ENCODE measurements around the gene FMN2.
A peak's percentile ranks its signal among the peaks of the same experiment; 100 is the strongest.

The FMN2 gene

DNA sequence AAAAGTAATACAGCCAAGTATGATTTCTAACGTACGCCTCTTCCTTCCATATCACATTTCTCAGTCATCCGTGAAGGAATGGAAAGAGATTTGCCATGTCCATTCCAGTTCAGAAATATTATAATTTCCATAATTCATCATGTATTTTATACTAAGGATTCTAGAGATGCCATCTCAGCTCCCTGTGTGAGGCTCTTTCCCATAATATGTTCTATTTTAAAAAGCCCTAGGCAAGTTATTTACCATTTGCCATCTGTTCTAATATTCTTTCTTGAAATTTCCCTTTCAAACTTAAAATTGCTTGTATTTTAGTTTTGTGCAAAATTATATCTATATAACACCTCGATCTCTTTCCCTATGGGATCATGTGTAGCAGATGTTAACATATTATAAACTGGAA is 106.7 kb downstream of the FMN2 start:
- DNase-seq (ENCODE audit: low spot score), result no peak

DNA sequence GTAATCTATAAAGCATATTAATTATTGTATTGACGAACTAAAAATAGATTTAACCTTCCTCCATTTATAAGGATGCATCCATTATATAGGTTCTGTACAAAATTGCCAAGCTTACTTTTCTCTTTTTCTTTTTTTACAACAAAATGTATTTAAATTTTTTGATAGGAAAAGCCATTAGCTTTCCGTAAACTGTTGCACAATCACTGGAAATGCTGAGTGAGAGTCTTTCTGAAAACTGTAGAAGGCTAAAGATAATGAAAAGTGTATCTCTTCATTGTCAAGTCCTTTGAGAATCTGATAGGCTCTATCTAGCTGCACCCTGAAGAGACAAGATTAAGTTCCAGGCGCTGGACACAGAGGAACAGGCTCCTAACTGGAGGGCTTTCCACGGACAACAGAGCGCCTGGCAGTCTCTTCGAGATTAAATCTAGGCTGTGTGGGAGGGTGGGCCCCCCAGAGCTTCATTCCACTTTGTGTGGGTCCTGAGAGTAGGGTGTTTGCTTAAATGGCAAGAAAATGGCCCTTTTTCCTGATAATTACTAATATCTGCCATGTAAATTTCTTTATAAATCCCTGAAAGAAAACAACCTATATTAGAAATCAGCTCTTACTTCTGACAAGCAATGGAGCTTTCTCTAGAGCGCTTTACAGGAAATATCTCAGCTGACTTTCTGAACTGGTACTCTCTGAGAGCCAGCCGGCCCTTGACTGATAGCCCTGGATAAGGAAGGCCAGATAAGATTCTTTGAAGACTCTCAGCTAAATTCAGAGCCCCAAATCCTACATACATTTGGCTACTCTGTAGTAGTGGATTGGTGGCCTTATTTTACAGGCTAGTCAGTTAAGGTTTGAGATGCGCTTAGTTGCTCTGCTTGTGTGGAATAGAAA is 108.3 kb downstream of the FMN2 start:
- DNase-seq (ENCODE audit: low spot score), result no peak

DNA sequence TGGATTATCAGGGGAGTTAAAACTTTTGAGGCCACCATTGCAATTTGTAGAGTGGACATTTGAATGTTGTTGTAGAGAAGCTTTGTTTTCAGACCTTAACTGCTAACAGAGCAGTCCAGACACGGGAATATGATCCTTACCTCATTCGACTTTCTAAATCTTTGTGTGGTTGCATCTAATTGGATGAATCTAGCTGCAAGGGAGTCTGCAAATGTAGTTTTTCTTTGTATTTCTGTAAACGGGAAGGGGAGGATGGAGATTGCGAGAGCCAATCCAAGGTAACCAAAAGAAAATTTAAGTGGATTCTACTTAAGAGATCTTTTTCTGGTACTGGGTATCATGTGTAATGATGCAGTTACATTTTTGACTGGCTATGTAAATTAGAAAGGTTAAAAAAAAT is 110.2 kb downstream of the FMN2 start:
- no peak for DNase-seq (ENCODE audit: low spot score)

DNA sequence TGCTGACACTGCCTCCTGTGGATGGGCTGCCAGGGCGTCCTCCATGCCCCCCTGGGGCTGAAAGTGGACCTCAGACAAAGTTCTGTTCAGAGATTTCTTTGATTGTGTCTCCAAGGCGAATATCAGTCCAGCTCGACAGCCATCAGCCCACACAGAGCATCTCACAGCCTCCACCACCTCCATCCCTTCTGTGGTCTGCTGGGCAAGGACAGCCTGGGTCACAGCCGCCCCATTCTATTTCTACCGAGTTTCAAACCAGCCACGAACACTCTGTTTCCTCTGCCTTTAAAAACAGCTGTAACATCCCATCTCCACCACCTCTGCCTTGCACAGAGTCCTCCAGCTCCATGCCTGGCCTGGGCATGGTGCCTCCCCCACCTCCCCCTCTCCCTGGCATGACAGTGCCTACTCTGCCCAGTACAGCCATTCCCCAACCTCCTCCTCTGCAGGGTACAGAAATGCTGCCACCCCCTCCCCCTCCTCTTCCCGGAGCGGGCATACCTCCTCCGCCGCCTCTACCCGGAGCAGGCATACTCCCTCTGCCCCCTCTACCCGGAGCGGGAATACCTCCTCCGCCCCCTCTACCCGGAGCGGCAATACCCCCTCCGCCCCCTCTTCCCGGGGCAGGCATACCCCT is 115.5 kb downstream of the FMN2 start:
- no peak for DNase-seq (ENCODE audit: low spot score)

DNA sequence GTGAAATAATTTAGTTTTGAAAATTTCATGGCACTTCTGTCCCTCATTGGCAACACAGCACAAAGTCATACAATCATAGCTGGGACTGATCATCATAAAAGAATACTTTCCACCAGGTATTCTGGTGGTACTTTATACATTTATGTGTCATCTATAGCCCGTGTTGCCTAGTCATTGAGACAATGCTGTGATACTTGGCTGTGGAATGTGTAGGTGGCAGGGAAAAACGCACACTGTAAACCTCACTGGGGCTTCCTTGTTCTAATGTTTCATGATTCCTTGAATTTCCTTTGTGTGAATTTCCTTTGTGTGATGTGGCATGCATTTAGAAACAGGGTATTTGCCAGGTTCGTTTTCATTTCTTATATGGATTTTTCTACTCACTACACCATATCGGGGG is 118.3 kb downstream of the FMN2 start:
- DNase-seq (ENCODE audit: low spot score), result no peak

DNA sequence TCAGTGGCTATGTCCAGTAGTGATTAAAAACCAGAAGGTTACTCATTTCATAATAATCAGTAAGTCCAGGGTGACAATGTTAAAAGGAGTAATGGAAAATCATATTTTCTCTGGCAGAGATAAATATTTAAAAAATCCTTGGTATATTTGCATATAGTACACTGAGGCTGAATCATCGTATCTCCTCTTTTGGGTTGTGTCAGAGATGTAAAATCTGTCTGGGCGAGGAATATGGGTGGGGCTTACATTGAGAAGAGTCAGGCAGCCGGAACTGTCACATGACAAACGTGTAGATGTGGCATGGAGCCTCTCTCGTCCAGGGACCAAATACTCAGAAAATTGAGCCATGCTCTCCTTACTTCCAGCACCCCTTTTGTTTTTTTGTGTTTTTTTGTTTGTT is 120.9 kb downstream of the FMN2 start:
- DNase-seq (ENCODE audit: low spot score), result no peak

DNA sequence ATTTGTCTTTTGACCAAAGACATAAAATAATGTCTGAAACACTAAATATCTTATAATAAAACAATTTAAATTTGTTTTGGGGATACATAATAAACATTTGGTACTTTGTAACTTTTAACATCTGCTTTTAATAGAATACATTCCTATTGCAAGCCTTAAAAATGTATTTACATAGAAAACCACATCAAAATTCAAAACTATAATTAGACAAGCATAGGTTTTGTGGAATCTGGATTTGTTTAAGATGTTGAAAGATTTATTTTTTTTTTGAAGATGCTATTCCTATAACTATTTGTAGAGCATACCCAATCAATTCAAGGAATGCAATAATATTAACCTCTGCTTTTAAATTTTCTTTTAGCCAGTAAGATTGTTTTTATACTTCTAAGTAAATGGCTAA is 125.7 kb downstream of the FMN2 start:
- no peak for DNase-seq (ENCODE audit: low spot score)

DNA sequence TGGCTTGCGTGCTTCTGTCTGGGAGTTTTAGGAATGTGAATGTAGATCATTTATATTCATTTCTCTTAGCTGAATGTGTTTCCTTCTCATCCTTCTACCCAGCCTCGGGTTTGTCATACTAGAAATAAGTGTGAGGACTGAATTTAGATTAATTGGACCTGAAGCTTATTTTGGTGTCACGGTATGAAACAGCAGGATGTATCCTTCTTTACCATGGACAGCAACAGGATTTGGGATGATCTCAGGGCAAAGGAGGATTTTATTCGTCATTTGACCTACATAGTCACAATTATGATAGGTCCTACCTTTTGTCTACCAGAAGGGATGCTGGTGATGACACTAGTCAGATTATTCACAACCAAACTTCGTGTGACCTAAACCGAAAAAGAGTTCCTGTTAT is 127.4 kb downstream of the FMN2 start:
- DNase-seq (ENCODE audit: low spot score), result no peak

DNA sequence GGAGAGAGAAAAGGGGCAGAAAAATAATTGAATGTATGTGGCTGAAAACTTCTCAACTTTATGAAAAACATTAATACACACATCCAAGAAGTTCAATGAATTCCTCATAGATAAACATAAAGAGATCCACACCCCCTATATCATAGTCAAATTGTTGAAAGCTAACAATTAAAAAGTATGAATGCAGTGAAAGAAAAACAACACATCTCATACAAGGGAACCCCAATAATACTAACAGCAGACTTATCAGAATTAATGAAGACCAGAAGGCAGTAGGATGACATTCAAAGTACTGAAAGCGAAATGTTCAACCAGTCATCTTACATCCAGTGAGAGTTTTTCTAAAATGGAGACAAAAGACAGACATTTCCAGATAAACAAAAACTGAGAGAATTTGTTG is 134.4 kb downstream of the FMN2 start:
- DNase-seq (ENCODE audit: low spot score), result no peak

DNA sequence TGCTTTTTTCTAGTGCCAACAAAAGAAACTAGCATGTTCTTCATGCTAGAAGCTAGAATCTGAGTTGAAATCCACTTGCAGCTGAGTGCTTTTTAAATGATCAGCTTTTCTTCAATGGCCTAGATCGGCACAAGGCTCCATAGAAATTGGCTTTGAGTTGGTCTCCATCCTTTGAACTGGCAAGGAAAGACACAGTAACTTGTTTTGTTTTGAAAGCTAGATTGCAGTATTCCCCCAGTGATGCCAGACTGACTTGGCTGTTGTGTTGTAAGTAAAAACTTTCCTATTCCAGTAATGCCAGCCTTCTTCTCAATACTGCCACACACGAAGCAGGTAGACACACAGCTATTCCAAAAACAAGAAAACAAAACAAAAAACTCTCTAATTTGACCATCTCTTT is 139.1 kb downstream of the FMN2 start:
- peak; percentile 50 for DNase-seq (ENCODE audit: low spot score)

DNA sequence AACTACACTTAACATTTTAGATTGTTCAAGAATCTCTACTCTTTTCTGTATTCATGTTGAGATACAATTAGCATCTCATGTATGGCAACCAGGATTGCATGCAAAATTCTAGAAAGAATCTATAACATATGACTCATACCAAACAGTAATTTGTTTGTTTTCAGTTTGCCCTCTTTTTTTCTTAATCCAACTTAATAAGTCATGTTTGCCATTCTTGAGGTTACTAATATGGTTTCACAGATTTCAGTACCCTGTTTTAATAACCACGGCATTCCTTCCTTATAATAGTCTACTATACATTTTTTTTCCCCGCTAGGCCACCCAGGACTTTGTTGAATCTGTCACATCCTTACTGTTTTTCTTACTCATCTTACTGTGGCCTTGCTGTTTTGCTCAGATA is 140.8 kb downstream of the FMN2 start:
- no peak for DNase-seq (ENCODE audit: low spot score)

DNA sequence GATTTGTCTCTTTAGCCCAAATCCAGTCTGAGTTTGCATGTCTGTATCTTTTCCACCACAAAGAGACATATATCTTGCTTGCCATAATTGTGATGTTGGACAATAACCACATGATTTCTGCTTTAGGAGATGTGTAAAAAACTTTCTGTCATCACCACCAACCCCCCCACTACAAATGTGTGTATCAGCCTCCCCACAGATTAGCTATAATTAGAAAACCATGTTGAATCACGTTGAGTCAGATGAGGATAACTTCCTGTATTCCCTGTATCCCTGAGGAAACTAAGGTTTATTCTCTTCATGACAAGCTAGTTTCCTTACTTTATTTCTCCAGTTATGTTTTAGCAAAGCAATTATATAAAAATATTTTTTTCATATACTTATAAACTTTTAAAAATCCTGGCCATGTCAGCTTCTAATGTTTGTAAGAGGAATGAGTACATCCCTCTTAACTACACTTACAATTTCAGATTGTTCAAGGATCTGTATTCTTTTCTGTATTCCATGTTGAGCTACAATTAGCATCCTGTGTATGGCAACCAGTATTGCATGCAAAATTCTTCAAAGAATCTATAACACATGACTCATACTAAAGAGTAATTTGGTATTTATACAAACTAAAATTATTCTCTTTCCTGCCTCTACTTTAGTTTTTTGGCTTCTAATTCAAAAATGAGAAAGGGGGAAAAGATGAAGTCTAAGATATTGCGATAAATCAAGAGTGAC is 143.0 kb downstream of the FMN2 start:
- no peak for DNase-seq (ENCODE audit: low spot score)

DNA sequence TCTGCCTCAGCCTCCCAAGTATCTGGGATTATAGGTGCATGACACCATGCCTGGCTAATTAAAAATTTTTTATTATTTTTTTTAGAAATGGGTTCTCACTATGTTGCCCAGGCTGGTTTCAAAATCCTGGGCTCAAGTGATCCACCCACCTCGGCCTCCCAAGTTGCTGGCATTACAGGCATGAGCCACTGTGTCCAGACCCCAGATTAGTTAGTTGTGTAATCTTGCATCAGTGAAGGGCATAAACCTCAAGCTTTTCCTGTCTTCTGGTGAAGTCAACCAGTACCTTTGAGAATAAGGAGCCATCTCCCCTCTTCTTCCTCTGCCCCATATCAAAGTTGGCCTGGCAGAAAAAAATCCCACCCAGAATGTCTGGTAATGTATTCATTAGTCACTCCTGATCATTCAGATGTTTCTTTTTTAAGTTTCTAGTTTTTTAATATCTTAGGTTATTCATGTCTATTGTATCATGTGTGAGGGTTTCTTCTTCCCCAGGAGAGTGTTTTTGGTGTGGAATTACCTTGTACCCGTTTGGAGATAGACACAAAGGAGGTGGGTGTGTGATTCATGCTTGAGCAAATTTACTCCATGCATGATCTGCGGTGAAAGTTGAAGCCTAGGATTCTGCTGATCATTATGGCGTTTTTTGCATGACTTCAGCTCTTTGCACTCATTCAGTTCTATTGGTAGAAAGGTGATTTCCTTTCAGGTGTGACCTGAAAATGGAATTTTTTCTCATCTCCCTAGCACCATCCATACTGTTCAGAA is 144.0 kb downstream of the FMN2 start:
- DNase-seq (ENCODE audit: low spot score), result no peak

DNA sequence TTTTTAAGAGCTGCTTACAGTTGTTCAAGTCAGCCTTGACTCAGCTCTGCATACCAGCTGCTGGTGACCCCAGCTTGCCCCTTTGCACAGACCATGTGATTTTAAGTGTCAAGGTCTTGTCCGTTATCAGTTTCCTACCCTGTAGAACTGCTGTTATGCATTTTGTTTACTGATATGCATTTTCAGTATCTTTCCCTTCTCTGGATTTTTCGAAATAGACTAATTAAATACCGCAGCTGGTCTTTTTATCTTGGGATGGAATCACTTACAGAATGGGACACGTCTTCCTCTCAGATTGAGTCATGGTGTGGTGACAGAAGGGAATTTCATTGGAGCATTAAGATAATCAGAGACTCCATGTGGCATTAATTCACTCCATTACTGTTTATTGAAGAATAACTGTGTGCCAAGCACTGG is 145.6 kb downstream of the FMN2 start:
- DNase-seq (ENCODE audit: low spot score), result no peak

DNA sequence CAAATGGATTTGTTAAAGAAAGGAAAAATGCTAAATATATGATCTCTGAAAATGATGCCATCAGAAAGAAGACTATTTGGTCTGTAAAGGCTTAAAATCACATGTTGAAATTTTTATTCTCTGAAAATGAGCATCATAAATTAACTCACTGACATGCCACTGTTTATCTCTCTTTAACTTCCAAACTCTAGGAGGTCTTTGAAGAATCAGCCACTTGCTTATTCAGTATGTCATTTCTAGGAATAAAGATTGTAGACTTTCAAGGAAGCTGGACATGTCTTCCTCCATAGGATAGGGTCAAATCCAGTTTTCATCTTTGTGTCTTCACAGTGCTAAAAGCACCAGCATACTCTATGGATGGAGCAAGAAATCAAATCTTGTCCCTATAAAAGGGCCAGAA is 147.6 kb downstream of the FMN2 start:
- DNase-seq (ENCODE audit: low spot score), result no peak

DNA sequence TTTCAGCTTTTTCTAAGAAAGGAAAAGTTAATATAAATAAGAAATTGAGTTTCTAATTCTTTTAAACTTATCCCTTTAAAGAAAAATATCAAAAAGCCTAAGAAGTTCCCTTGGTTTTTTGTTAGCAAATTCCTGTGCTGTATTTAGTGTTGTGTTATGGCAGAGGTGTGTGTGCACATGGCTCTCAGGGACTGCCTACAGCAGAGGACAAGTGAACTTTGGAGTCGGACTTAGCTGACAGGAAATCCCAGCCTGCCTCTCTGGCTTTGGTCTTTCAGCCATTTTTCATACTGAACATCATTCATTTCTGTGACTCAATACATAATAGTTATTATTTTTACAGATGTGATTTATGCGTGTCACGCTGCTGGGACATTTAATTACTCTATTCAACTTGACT is 149.6 kb downstream of the FMN2 start:
- no peak for DNase-seq (ENCODE audit: low spot score)

DNA sequence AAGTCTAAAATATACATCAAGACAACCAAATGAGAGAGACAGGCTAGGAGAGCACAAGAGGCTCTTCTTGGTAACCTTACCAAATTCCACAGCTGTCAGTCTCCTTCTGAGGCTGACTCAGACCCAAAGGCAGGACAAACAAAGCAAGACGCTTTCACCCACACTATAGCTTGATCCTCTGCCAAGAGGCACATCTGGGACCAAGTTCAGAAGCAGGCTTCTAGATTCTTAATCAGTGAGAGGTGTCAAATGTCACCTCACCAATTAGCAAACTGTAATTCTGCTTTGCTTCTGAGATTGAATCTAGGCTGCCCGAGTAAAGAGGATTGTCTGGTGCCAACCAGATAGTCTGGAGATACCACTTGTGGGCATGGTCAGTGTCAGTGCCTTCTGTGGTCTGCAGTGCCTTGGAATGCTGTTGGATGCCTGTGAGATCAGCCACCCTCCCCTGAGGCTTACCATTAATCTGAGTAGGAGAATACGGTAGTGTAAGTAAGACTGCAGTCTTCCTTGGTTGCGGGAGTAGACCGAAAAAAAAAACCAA is 151.0 kb downstream of the FMN2 start:
- no peak for DNase-seq (ENCODE audit: low spot score)

DNA sequence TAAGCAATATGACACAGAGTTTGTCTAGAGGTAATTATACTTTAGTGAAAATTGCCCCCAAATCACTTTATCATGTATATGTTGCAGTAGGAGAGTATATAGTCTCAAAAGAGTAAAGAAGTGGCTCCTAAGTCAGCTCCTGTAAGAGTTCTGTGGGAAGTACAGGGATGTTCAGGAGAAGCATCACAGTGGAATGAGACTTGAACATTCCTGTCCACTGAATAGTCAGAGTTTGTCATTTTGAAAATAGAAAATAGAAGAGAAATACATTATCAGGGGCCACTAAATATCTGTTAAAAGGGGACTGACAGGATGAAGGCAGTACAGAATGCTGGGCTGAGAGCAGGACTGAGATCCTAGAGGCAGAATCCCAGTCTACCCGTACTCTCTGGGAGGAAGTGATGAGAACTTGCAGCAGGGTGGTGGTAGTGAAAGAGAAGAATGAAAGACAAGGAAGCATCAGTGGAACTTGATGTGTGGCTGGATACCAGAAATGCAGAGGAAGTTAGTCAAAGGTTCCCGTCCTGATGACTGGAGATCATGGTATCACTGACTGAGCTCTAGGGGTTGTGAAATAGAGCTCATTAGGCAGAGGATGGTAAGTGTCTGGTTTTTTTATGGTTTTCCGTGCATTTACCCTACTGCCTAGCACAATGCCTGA is 153.4 kb downstream of the FMN2 start:
- DNase-seq (ENCODE audit: low spot score), result no peak

DNA sequence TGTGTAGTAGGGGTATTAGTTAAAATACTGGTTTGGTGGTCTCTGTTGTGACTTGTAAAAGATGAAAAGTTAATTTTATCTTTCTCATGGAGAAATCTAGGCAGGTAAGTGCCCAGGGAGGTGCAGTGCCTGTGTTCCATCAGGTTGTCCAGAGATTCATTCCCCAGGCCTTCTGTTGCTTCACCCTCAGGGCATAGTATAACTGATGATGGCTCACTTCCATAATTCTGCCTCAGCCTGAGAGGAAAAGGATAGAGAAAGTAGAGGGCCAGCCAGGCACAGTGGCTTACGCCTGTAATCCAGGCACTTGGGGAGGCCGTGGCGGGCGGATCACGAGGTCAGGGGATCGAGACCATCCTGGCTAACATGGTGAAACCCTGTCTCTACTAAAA is 153.9 kb downstream of the FMN2 start:
- DNase-seq (ENCODE audit: low spot score), result no peak

DNA sequence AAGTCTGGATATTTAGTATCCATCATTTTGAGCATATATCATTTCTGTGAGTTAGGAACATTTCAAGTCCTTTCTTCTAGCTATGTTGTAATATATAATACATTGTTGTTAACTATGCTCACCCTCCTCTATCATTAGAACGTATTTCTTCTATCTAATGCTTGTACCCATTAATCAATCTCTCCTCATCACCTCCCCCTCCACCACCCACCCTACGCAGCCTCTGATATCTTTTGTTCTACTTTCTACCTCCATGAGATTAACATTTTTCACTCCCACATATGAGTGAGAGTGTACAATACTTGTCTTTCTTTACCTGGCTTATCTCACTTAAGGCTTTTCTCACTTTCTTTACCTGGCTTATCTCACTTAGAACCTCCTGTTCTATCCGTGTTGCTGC is 156.2 kb downstream of the FMN2 start:
- DNase-seq (ENCODE audit: low spot score), result peak; percentile 75

DNA sequence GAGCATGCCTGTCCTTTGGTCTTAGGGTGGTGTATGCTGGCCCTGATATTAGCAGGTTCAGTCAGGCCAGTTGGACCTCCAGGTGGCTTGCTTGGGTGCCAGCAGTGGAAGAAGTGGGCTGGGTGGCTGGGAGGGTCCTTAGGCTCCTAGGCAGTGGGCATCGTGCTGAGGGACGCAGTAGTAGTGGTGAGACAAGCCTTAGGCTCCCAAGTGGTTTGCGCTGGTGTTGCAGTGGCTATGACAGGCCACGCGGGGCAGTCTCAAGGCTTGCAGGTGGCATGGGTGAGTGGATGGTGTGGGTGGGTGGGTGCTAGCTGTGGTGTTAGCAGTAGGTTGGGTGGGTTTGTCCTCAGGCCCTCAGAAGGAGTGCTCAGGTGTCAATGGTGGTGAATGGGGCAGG is 162.3 kb downstream of the FMN2 start:
- DNase-seq (ENCODE audit: low spot score), result no peak
